Suprapubic skin (tissue), 4 donors: Measurements from ENCODE around the gene PA2G4.

Experiments used
- CTCF ChIP-seq, 2 donors: fragments of 200-600 bp in 1 of 2; fragments of 450-650 bp in 1 of 2; sonication (generic) in 1 of 2; IDR thresholded peaks; one replicate each; pipeline ENCODE4 v1.5.1; 2016 to 2019; ENCODE audit warnings: antibody characterized with exemption in 2 of 2, mild to moderate bottlenecking in 1 of 2, moderate library complexity in 1 of 2
- POLR2A ChIP-seq, 2 donors: fragments of 450-650 bp; IDR thresholded peaks; one replicate each; pipeline ENCODE4 v1.6.1; 2017; ENCODE audit warnings: antibody characterized with exemption in 2 of 2, mild to moderate bottlenecking in 2 of 2, moderate library complexity in 2 of 2
- POLR2AphosphoS5 ChIP-seq, 3 donors: sonication (generic); formaldehyde crosslinking; IDR thresholded peaks; one replicate each; pipeline ENCODE4 v1.6.1; 2017; ENCODE audit warnings: antibody characterized with exemption in 3 of 3

DNA sequence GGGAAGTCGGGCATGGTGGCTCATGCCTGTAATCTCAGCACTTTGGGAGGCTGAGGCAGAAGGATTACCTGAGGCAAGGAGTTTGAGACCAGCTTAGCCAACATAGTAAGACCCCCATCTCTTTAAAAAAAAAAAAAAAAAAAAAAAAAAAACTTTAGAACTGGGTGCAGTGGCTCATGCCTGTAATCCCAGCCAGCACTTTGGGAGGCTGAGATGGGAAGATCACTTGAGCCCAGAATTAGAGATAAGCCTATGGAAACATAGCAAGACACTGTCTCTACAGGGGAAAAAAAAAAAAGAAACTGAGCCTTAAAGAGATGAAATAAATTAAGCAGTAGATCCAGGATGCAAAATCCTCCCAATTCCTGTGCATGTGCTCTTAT lies 1.7 kb upstream of the PA2G4 start:
- no peak for TF ChIP-seq POLR2AphosphoS5 (IDR thresholded peaks at IDR 0.05)
- no peak for TF ChIP-seq CTCF (IDR thresholded peaks at IDR 0.05)
- no peak for TF ChIP-seq POLR2A (IDR thresholded peaks at IDR 0.05)
